ENCODE results near the gene RIPPLY1. TPM values are rescaled to one million over a fixed set of nuclear protein-coding genes. Genes with fewer than 3 reads are reported as not detected.
A peak's percentile ranks its signal among the peaks of the same experiment; 100 is the strongest.

RIPPLY1 gene
- not detected for total RNA-seq

GRCh38 chrX:106903291-106903824, at the start of gene RIPPLY1:
RIPPLY1 (minus strand) TSS chrX:106903341; CDS start chrX:106903287, 54 bp downstream.
- Histone ChIP-seq H3K27me3 (no peaks in the 10 kb centered on the region), H3K4me3 (no peak within 1 kb of the TSS), H3K4me1 (peaks cover 13 to 30% of the 10 kb centered on the region in 2 donors), H3K36me3 (no peaks in the 10 kb centered on the region), H3K9me3 (no peaks in the 10 kb centered on the region), H3K27ac (peak within 1 kb of the TSS; percentile 68 to 81 (median 78))
- DNase-seq, result no peak
- peak in 1 of 2 donors; percentile 6 for ATAC-seq
- TF ChIP-seq CTCF (IDR thresholded peaks at IDR 0.05 in 4 of 5, conservative IDR thresholded peaks at IDR 0.05 in 1 of 5) (no peak), POLR2A (IDR thresholded peaks at IDR 0.05) (no peak)
- intact Hi-C loops (cut with DNase I; ENCODE audit: low total_unique reads) (no loop called here), in situ Hi-C loops (cut with MboI; ENCODE audit: low sequenced_read_pairs in 4 of 4) (no loop called here)

- in situ Hi-C loops (cut with MboI; ENCODE audit: low sequenced_read_pairs in 4 of 4), result loop anchor here in 1 of 4 donors (10.0 kb wide), 1 partner anchor 58 kb away; no protein-coding TSS in a partner anchor
- Histone ChIP-seq H3K4me3 (no peak overlapping the region), H3K27ac (no peak overlapping the region), H3K4me1 (no peaks in the 10 kb centered on the region), H3K9me3 (no peaks in the 10 kb centered on the region), H3K36me3 (no peaks in the 10 kb centered on the region), H3K27me3 (no peaks in the 10 kb centered on the region)
- no peak for TF ChIP-seq CTCF (IDR thresholded peaks at IDR 0.05 in 4 of 5, conservative IDR thresholded peaks at IDR 0.05 in 1 of 5)
- no peak for TF ChIP-seq POLR2A (IDR thresholded peaks at IDR 0.05)
- intact Hi-C loops (cut with DNase I; ENCODE audit: low total_unique reads), result no loop called here
- DNase-seq (no peak), ATAC-seq (no peak)
These were observed 49.4 kb upstream of the RIPPLY1 start for GRCh38 chrX:106952538-106952937.

GRCh38 chrX:106952089-106952488, 48.9 kb upstream of the RIPPLY1 start:
- in situ Hi-C loops (cut with MboI; ENCODE audit: low sequenced_read_pairs in 4 of 4) (loop anchor here in 1 of 4 donors (10.0 kb wide), 1 partner anchor 57 kb away; no protein-coding TSS in a partner anchor), intact Hi-C loops (cut with DNase I; ENCODE audit: low total_unique reads) (no loop called here)
- H3K27me3 ChIP-seq, result no peaks in the 10 kb centered on the region

GRCh38 chrX:106951230-106951629, 48.1 kb upstream of the RIPPLY1 start:
- TF ChIP-seq POLR2A (IDR thresholded peaks at IDR 0.05) (no peak), CTCF (IDR thresholded peaks at IDR 0.05 in 4 of 5, conservative IDR thresholded peaks at IDR 0.05 in 1 of 5) (no peak)

More at GRCh38 chrX:106952089-106952488, 48.9 kb upstream of the RIPPLY1 start:
- Histone ChIP-seq H3K36me3 (no peaks in the 10 kb centered on the region), H3K27ac (no peak overlapping the region), H3K4me1 (no peaks in the 10 kb centered on the region), H3K9me3 (no peaks in the 10 kb centered on the region), H3K4me3 (no peak overlapping the region)
- no peak for DNase-seq
- TF ChIP-seq POLR2A (IDR thresholded peaks at IDR 0.05) (no peak), CTCF (IDR thresholded peaks at IDR 0.05 in 4 of 5, conservative IDR thresholded peaks at IDR 0.05 in 1 of 5) (no peak)
- no peak for ATAC-seq

More at GRCh38 chrX:106951230-106951629, 48.1 kb upstream of the RIPPLY1 start:
- no peak overlapping the region for H3K4me3 ChIP-seq
- intact Hi-C loops (cut with DNase I; ENCODE audit: low total_unique reads), result no loop called here
- no peaks in the 10 kb centered on the region for H3K36me3 ChIP-seq
- DNase-seq (no peak), ATAC-seq (no peak)
- H3K27ac ChIP-seq, result no peak overlapping the region
- in situ Hi-C loops (cut with MboI; ENCODE audit: low sequenced_read_pairs in 4 of 4), result loop anchor here in 1 of 4 donors (10.0 kb wide), 1 partner anchor 56 kb away; no protein-coding TSS in a partner anchor
- no peaks in the 10 kb centered on the region for H3K4me1 ChIP-seq
- H3K27me3 ChIP-seq, result no peaks in the 10 kb centered on the region
- H3K9me3 ChIP-seq, result no peaks in the 10 kb centered on the region

Measured in gastrocnemius medialis (tissue), 4 donors.